Fibroblast of lung (primary cell): ENCODE results near the gene MBOAT7. TPM values are rescaled to one million over a fixed set of nuclear protein-coding genes. Genes with fewer than 3 reads are reported as not detected.

ENCODE experiments used
- DNase-seq, 2 donors: peaks; one replicate each; pipeline versions ENCODE4 v3.0.0 to v3.0.0-alpha.2; 2010; ENCODE audit warnings: low read depth in 2 of 2
- H2AFZ ChIP-seq: 2 replicates; pipeline ENCODE4 v1.5.1; 2012; ENCODE audit warnings: low read length, control low read depth, inconsistent platforms
- H3K27ac ChIP-seq: 2 replicates; pipeline ENCODE4 v1.5.1; 2011; ENCODE audit warnings: low read length, control low read depth; ENCODE audit not compliant: insufficient read depth
- H3K27me3 ChIP-seq: 2 replicates; pipeline ENCODE4 v1.5.1; 2011; ENCODE audit warnings: mild to moderate bottlenecking, low read length; ENCODE audit not compliant: control insufficient read depth, insufficient read depth
- H3K36me3 ChIP-seq: 2 replicates; pipeline ENCODE4 v1.5.1; 2011; ENCODE audit warnings: low read length; ENCODE audit not compliant: control insufficient read depth, insufficient read depth
- H3K4me1 ChIP-seq: 2 replicates; pipeline ENCODE4 v1.5.1; 2011; ENCODE audit warnings: low read length; ENCODE audit not compliant: control insufficient read depth, insufficient read depth; ENCODE audit errors: extremely low read depth
- H3K4me2 ChIP-seq: 2 replicates; pipeline ENCODE4 v1.5.1; 2011; ENCODE audit warnings: low read length, control low read depth; ENCODE audit not compliant: insufficient read depth; ENCODE audit errors: extremely low read depth
- H3K4me3 ChIP-seq, 4 experiments: fragments of 200-600 bp in 1 of 4; sonication (generic) in 1 of 4; replicated peaks in 1 of 4; 2 replicates each; pipeline ENCODE4 v1.5.1; 2011 to 2016; ENCODE audit warnings: low read length in 4 of 4, low read depth in 3 of 4, mild to moderate bottlenecking in 3 of 4, control low read depth in 2 of 4, inconsistent platforms in 1 of 4, mixed read lengths in 1 of 4; ENCODE audit not compliant: insufficient read depth in 1 of 4; ENCODE audit errors: control extremely low read depth in 1 of 4
- H3K79me2 ChIP-seq: 2 replicates; pipeline ENCODE4 v1.5.1; 2012; ENCODE audit warnings: mild to moderate bottlenecking, low read length, inconsistent platforms; ENCODE audit not compliant: control insufficient read depth, insufficient read depth
- H3K9ac ChIP-seq: 2 replicates; pipeline ENCODE4 v1.5.1; 2011; ENCODE audit warnings: mild to moderate bottlenecking, low read length, control low read depth; ENCODE audit not compliant: insufficient read depth
- H3K9me3 ChIP-seq: 2 replicates; pipeline ENCODE4 v1.5.1; 2012; ENCODE audit warnings: low read depth, low read length; ENCODE audit not compliant: control insufficient read depth, insufficient read depth
- H4K20me1 ChIP-seq: 2 replicates; pipeline ENCODE4 v1.5.1; 2011; ENCODE audit warnings: low read length; ENCODE audit not compliant: control insufficient read depth, insufficient read depth; ENCODE audit errors: extremely low read depth
- CTCF ChIP-seq, 2 donors: IDR thresholded peaks in 1 of 2; conservative IDR thresholded peaks in 1 of 2; 1 replicate in 1 of 2; 2 replicates in 1 of 2; pipeline ENCODE4 v1.5.1; 2011 to 2012; ENCODE audit warnings: low read length in 2 of 2, control low read depth in 1 of 2, inconsistent platforms in 1 of 2, low read depth in 1 of 2, mild to moderate bottlenecking in 1 of 2
- EZH2 ChIP-seq: IDR thresholded peaks from 2 replicates; pipeline ENCODE4 v1.5.1; 2012; ENCODE audit warnings: low read length, control low read depth, mild to moderate bottlenecking; ENCODE audit errors: missing control alignments
- polyA plus RNA-seq, 2 donors: library from polyadenylated mRNA; depleted of rRNA in 1 of 2; stranded (reverse) in 1 of 2; unstranded in 1 of 2; fragments of >200 nt; gene quantifications; 2 replicates each; pipeline ENCODE4 v1.2.1, GENCODE V29; 2011 to 2012; ENCODE audit warnings: missing spikeins in 1 of 2
- total RNA-seq: library from RNA; depleted of rRNA; stranded (reverse); fragments of >200 nt; gene quantifications from 2 replicates; pipeline ENCODE4 v1.2.1, GENCODE V29; 2014

The MBOAT7 gene
- total and polyA plus RNA-seq, 2 donors (not counting 1 experiment from before 2014, with no cell fraction given), result 28.6 to 41.1 TPM

GRCh38 chr19:54190503-54191010 lies 1.2 kb upstream of the MBOAT7 start:
- Histone ChIP-seq H3K4me2 (peak overlapping the region; percentile 76), H4K20me1 (no peaks in the 10 kb centered on the region), H3K27ac (peak overlapping the region; percentile 98), H3K9me3 (no peaks in the 10 kb centered on the region), H3K27me3 (no peaks in the 10 kb centered on the region), H3K79me2 (peaks cover 30% of the 10 kb centered on the region), H3K36me3 (peaks cover 9% of the 10 kb centered on the region), H2AFZ (peak overlapping the region; percentile 95), H3K9ac (peak overlapping the region; percentile 93), H3K4me3 (peak overlapping the region; percentile 68 to 88 (median 82)), H3K4me1 (peaks cover 11% of the 10 kb centered on the region)
- DNase-seq, result peak; percentile 98 to 100
- no peak for TF ChIP-seq CTCF (conservative IDR thresholded peaks at IDR 0.05 in 1 of 2, IDR thresholded peaks at IDR 0.05 in 1 of 2; ENCODE audit: low read depth in 1 of 2, low read length in 2 of 2)
- TF ChIP-seq EZH2, result no peak

- Histone ChIP-seq H3K36me3 (peaks cover 9% of the 10 kb centered on the region), H3K27me3 (no peaks in the 10 kb centered on the region), H3K79me2 (peaks cover 30% of the 10 kb centered on the region), H3K4me3 (peak overlapping the region; percentile 50 to 82 (median 63)), H3K27ac (peak overlapping the region; percentile 98), H3K4me1 (peaks cover 11% of the 10 kb centered on the region), H4K20me1 (no peaks in the 10 kb centered on the region), H2AFZ (peak overlapping the region; percentile 68), H3K4me2 (peak overlapping the region; percentile 36), H3K9ac (peak overlapping the region; percentile 93), H3K9me3 (no peaks in the 10 kb centered on the region)
- TF ChIP-seq CTCF (conservative IDR thresholded peaks at IDR 0.05 in 1 of 2, IDR thresholded peaks at IDR 0.05 in 1 of 2; ENCODE audit: low read depth in 1 of 2, low read length in 2 of 2) (no peak), EZH2 (no peak)
- DNase-seq, result peak; percentile 100
Observed at GRCh38 chr19:54189735-54190502, 539 bp upstream of the MBOAT7 start.

GRCh38 chr19:54188215-54188871 lies 1.0 kb downstream of the MBOAT7 start:
- Histone ChIP-seq H2AFZ (no peak overlapping the region), H4K20me1 (no peaks in the 10 kb centered on the region), H3K27ac (peak overlapping the region; percentile 98), H3K36me3 (peaks cover 10% of the 10 kb centered on the region), H3K9me3 (no peaks in the 10 kb centered on the region), H3K9ac (peak overlapping the region; percentile 52), H3K27me3 (no peaks in the 10 kb centered on the region), H3K4me2 (peak overlapping the region; percentile 67), H3K4me1 (peaks cover 11% of the 10 kb centered on the region), H3K79me2 (peaks cover 30% of the 10 kb centered on the region), H3K4me3 (peak overlapping the region; percentile 32 to 82 (median 59))
- DNase-seq, result peak in 1 of 2 donors; percentile 84
- TF ChIP-seq EZH2 (no peak), CTCF (conservative IDR thresholded peaks at IDR 0.05 in 1 of 2, IDR thresholded peaks at IDR 0.05 in 1 of 2; ENCODE audit: low read depth in 1 of 2, low read length in 2 of 2) (no peak)
